NK-92 treated with Interleukin-12 subunit alpha and Interleukin-12 subunit beta, amount 100 ng/mL, for 24 hours (cell line): ENCODE measurements around the gene MRPS33.
"Not testable (repeated sequence)": the region's sequence is repeated elsewhere in the genome, so short reads cannot be mapped to it uniquely, and the experiment has no call there.

ENCODE experiments used
- DNase-seq: peaks from one replicate; lab custom pipeline; 2025; lab: John Stamatoyannopoulos, UW

MRPS33 gene

DNA sequence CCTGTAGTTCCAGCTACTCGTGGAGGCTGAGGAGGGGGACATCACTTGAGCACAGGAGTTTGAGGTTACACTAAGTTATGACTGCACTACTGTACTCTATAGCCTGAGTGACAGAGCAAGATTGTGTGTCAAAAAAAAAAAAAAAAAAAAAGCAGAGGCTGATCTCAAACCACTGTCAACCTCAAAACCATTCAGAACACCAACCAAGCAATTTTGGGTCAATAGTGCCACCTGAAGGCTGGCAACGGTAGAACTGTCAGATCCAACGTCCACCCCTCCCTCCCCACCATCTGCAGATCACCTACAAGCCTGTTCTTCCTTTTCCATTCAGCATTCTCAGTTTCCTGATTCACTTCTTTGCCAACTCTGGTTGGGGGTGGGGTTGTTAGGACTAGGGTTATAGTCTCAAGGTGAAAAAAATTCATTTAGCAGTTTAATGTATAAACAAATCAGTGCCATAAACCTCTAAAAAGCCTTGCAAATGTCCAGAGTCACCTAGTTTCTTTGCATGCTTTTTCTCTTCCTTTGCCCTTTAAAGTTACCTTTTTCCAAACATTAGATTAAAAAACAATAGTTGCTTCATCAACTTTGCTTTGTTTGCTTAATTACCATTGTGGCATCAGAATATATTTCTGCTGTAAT is 2.6 kb downstream of the MRPS33 start:
- DNase-seq = peak; percentile 11

DNA sequence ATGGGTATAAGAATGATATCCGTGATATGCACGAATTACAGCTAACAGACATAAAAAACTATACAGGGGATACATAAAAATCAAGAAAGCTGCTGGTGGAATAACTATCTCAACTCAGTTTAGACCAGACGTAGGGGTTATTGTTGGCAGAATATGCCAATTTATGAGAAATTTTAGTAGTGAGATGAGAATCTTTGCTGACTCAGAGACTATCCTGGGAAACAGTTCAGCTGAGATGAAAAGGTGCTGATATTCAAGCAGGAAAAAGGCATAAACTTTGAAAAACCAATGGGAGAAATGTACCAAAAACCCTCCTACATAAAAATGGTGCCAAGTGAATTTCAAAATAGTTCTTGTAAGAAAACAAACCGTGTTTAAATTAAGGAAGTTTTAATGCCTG is 3.3 kb downstream of the MRPS33 start:
- no peak for DNase-seq

DNA sequence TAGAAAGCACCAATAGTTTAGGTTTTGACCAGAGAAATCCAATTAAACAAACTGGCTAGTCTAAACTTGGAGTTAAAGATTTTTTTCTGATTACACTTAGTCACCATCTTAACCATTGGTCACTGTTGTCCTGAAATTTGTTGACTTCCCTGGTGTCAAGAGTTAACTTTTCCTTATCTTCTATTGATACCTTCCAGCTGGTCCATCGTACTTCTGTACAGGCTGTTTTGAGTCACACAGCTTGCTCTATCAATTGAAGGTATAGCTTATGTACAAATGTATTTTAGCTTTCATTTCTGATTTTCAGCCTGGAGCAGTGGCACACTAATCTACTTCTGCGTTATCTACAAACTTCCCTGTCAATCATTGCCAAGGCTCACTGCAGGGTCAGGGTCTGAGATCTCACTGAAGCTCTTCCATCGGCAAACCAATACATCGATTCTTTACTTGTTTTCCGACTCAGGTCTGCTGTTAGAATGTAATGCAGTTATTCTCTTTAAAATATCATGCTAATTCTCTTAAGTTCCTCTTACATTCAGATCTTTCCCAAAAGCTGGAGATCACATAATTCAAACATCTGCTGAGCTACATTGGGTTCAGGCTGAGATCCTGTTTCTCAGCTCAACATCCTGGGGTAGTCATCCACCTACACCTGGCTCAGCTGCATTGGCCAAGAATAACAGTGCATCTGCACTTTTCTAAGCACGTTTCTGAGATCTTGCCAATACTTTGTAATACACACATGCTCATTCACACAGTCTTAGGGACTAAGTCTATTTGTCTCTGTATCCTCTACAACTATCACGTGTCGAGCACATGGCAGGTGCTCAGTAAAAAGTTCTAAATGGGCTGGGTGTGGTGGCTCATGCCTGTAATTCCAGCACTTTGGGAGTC is 11.3 kb downstream of the MRPS33 start:
- no peak for DNase-seq

DNA sequence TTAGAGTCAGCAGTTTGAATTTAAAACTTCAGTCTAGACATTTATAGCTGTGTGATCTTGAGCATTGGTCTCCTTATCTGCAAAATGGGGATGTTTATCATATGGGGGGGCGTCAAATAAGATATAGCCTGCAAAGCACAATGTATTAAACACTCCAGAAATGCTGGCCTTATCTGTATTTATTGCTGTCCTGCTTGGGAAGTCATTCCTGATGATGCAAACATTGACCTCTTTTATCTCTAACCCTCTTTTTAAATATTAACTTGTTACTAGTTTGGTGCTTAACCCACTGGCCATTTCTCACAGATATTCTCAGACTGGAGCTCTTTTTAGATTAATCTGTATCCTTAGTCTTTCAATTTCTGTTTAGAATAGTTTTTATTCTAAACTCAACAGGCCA is 13.2 kb downstream of the MRPS33 start:
- DNase-seq = no peak

DNA sequence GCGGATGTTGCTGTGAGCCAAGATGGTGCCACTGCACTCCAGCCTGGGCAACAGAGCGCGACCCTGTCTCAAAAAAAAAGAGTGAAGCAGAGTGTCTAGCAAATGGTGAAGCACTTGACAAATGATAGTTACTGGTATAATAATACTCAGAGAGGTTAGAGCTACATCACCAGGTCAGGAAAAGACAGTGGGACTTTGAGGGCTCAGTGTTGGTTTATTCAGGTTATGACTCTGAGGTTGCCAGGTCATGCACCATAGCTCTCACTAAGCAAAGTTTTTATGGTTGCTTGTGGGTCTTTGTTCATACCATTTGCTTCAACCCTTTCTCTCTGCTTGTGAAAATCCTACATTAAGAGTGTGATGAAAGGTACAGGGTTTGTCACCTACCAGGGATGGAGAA is 13.6 kb downstream of the MRPS33 start:
- no peak for DNase-seq

- DNase-seq = no peak
These were observed 16.0 kb downstream of the MRPS33 start for GRCh38 chr7:140998715-140999114.

DNA sequence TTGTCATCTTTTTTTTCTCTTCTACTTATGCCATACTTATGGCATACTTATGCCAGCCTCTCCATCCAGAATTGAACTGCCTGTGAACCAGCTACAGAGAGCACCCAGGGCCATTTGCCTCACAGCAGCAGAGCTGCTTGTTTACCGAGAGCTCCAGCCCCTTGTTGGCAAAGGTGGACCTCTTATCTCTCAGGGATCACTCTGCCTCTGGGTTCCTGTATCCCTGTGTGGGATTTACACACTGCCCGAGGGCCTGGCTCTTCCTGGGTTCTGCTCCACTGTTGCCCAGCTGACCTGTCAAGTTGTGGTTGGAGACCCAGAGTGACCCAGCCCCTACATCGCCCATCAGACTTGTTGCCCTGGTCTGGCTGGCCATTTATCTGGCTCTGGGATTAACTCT is 22.3 kb downstream of the MRPS33 start:
- no peak for DNase-seq

DNA sequence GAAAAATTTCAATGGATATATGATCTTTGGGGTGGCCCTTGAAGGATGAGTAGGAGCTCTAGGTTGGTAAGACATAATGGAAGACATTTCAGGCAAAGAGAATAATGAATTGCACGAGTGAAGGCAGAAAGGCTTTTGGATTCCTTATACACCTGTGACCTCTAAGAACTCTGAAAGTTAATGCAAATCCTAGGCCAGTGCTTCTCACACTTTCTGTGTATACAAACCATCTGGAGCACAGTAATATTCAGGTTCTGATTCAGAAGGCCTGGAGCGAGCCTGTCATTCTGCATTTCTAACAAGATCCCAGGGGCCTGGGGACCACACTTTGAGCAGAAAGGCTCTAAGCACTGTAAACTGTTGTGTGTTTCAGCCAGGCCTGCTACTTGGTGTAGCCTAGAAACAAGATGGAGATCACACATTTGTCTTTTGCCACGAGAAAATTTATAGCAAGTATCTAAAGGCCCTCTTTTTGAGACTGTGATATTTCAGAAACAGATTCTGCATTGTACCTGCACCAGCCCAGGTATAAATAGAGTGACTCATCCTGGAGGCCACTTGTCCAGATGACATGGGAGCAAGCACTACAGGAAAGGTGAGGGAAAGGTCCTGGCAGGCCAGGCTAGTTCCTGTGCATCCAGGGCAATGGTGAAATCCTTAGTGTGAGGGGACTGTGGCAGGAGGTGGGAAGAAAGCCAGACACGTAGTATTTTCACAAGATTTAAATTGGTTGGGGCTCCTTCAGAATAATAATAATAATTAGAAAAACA is 24.4 kb downstream of the MRPS33 start:
- no peak for DNase-seq

GRCh38 chr7:140989068-140989467 is 25.7 kb downstream of the MRPS33 start:
- DNase-seq = no peak

DNA sequence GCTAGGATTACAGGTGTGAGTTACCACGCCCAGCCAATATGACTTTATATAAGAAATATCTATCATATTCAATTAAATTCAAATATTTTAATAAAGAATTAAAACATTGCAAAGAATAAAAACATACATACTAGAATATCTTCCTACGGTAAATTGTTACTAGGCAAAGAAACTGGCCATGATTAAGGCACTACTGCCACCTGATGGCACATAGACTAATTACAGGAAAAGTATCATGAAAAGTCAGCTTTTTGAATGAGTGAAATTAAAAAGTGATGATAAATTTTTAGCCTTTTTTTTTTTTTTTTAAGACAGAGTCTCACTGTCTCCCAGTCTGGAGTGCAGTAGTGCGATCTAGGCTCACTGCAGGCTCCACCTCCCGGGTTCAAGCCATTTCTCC is 30.9 kb downstream of the MRPS33 start:
- no peak for DNase-seq

- DNase-seq = no peak
These were observed 32.2 kb downstream of the MRPS33 start for GRCh38 chr7:140982508-140982907.

DNA sequence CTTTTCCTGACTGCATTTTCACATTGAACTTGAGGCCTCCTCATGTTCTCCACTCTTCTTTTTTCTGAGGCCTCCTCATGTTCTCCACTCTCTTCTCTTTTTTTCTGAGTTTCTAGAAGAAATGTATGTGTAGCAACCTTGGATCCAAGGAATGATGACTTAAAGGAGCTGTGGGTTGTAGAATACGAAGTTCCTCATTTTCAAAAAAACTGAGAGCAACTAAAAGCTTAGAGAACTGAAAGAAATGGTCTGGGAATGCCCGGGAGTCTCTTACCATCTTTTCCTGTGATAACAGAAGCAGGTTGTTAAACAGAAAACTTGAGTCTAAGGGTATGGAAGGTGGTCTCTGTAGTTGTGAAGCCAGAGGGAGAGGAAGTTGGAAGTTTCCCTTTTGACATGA is 32.8 kb downstream of the MRPS33 start:
- no peak for DNase-seq

DNA sequence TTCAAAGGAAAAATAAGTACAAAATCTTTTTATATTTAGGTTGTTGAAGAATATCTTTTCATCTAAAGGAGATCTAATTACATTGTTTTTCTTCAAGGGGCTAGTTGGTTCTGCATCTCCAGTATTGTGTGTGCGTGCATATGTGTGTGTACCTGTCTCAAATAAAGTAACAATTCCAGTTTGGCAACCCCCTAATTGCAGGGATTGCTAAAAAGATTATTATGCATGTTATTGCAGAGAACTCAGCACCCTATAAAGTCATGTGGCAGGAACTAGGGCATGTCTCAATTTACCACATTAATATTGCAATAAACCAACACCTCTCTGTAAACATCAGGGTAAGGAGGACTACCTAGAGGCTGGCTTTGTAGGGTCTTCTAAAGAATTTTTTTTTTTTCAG is 37.0 kb downstream of the MRPS33 start:
- no peak for DNase-seq

- no peak for DNase-seq
These were observed 41.6 kb downstream of the MRPS33 start for GRCh38 chr7:140972876-140973829.

DNA sequence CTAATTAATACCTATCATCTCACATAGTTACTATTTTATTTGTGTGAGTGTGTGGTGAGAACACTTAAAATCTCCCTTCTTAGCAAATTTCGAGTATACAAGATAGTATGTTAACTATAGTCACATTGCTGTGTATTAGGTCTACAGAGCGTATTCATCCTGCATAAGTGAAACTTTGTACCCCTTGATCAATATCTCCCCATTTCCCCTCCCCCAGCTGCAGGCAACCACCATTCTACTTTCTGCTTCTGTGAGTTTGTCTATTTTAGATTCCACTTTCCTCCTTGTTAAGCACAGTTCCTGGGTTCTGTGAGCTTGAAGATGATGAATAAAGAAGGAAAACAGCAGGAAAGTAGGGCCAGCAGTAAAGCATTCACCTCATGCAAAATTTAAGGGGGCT is 42.4 kb downstream of the MRPS33 start:
- DNase-seq = no peak

GRCh38 chr7:140967438-140967837 is 47.3 kb downstream of the MRPS33 start:
- no peak for DNase-seq

DNA sequence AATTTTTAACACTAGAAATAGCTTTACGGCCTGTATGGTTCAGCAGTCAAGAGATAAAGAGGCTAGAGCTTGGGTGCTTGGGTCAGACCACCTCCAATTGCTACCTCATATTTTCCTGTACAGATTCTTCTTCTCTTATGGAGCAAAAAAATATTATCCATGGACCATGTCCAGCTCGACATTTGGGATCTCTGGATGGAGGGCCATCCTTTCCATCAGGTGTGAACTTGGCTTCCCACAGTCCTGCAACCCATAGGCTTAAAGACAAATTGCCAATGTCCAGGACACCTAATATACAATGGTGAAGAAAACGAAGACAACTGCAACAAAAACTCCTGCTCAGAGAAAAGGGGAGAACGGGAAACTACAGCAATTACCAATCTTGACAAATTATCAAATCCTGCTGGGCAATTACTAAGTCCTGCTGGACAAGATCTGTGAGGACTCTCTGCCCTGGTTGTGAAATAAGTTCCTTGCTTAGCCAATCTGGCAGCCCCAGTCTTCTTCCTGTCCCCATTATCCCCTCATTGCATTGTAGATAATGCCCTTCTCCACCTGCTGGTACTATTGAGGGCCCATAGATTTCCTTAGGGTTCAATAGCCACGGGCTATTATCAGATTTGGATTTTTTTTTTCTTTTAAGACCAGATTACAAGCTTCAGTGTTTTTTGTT is 48.1 kb downstream of the MRPS33 start:
- DNase-seq = no peak

GRCh38 chr7:140961117-140961516 is 53.6 kb downstream of the MRPS33 start:
- no peak for DNase-seq

- not testable (repeated sequence) for DNase-seq
These were observed 57.8 kb downstream of the MRPS33 start for GRCh38 chr7:140956997-140957396.
